GM12874 (cell line): ENCODE measurements around the gene GPRIN2.

Experiments
- CTCF ChIP-seq: IDR thresholded peaks from 2 replicates; pipeline ENCODE4 v1.5.1; 2011; ENCODE audit warnings: low read depth, mild to moderate bottlenecking, control low read depth, low read length, moderate library complexity; ENCODE audit not compliant: insufficient read depth

Gene GPRIN2

GRCh38 chr10:46524472-46525176 is 31.8 kb downstream of the GPRIN2 start:
- TF ChIP-seq CTCF, result no peak

DNA sequence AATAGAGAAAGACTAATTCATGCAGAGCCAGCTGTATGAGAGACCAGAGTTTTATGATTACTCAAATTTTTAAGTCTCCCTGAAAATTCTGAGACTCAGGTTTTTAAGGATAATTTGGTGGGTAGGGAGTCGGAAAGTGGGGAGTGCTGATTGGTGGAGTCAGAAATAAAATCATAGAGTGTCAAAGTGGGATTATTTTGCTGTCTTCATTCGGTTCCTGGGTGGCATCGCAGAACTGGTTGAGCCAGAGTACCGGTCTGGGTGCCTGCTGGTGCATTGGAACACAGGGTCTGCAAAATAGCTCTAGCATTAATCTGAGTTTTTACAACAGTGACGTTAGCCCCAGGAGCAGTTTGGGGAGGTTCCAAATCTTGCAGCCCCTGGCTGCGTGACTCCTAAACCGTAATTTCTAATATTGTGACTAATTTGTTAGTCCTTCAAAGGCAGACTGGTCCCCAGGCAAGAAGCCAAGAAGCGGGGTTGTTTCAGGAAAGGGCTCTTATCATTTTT is 32.4 kb downstream of the GPRIN2 start:
- TF ChIP-seq CTCF, result no peak

DNA sequence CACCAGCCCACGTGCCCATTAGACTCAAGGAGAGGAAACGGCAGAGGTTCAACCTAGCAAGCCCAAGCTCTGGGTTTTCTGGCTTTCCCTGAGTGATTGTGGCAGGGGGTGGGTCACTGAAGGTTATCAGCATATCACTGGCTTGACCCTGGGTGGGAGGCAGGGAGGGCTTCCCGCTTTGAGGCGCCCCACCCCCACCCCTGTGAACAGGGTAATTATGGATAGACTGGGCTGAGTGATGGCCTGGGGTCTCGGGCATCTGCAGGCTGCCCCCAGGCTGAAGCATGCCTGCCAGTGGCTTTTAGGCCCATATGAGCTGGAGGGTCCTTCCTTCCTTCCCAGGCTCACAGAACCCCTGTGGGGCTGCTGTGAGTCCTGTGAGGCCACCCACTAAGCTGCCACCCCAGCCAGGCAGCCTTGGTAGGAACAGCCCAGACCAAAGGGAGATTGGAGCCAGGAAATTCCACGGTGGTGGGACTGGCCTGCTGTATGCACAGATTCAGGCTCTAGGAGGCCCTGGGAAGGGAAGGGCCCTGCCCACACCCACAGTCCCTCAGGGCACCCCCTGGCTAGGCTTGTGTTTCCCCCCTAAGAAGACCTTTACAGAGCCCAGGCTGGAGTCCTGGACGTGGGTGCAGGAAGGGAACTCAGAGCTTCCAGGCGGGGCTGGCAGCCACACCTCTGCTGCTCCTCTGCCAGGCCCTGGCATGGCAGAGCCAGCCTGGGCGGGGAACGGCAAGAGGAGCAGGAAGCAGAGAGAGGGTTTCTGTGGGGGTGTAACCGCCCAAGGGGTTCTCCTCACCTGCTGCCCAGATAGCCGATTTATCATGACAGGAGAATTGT is 33.1 kb downstream of the GPRIN2 start:
- TF ChIP-seq CTCF, result no peak

GRCh38 chr10:46522295-46523118 is 34.0 kb downstream of the GPRIN2 start:
- no peak for TF ChIP-seq CTCF

- TF ChIP-seq CTCF, result no peak
These were observed 35.5 kb downstream of the GPRIN2 start for GRCh38 chr10:46520941-46521340.

DNA sequence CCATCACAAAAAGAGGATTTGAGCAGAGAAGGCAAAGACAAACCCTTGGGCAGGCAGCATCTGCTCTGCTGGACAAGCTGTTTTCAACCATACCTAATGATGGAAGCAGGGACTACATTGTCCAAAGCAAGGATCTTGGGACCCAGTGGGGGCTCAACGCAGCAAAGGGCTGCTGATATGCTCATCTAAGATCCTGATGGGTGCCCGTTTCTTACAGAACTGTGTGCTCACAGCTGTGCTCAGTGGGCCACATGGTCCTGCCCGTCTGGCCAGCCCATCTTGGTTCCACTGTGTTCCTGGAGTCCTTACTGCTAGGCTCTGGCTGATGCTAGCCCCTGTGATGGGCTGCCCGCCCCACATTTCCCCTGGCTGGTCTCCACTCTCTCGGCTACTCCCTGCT is 36.1 kb downstream of the GPRIN2 start:
- TF ChIP-seq CTCF, result no peak
